GM12892 (cell line): ENCODE measurements around the gene EXOC4.

Experiments used
- POLR2A ChIP-seq: IDR thresholded peaks from 2 replicates; pipeline ENCODE4 v1.6.1; 2011; ENCODE audit warnings: low read depth, low read length, control low read depth
- POLR2AphosphoS5 ChIP-seq: IDR thresholded peaks from 2 replicates; pipeline ENCODE4 v1.6.1; 2011; ENCODE audit warnings: low read depth, low read length, control low read depth

DNA sequence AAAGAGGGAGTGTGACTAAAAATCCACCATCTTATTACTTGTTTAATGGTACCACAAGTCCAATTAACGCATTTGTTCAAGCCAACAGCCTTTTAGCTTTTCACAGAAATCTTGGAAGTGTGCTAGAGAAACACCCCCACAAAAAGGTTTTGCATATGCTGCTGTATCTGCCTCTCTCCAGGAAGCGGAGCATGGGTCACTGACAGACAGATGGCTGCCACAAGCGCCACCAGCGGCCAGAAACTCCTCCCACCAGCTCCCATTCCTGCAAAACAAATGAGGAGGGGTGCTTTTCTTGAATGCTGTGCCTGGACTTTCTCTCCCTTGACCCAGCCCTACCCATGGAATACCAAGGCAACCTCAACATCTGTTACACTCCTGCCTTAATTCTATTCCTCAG is 698.0 kb downstream of the EXOC4 start:
- no peak for TF ChIP-seq POLR2A
- no peak for TF ChIP-seq POLR2AphosphoS5
